Retinal pigment epithelial cell (primary cell): ENCODE data around the gene PDGFD.
A peak's percentile ranks its signal among the peaks of the same experiment; 100 is the strongest.

ENCODE experiments used
- DNase-seq: peaks from one replicate; pipeline ENCODE4 v3.0.0-alpha.2; 2010; ENCODE audit warnings: low read depth
- H3K4me3 ChIP-seq: 2 replicates; pipeline ENCODE4 v1.5.1; 2011; ENCODE audit warnings: mild to moderate bottlenecking, low read length, control low read depth, moderate library complexity
- TF ChIP-seq, protein P1 (sequence below): conservative IDR thresholded peaks from 2 replicates; pipeline ENCODE4 v1.5.1; 2011; ENCODE audit warnings: low read depth, low read length, control low read depth, inconsistent platforms

The PDGFD gene

DNA sequence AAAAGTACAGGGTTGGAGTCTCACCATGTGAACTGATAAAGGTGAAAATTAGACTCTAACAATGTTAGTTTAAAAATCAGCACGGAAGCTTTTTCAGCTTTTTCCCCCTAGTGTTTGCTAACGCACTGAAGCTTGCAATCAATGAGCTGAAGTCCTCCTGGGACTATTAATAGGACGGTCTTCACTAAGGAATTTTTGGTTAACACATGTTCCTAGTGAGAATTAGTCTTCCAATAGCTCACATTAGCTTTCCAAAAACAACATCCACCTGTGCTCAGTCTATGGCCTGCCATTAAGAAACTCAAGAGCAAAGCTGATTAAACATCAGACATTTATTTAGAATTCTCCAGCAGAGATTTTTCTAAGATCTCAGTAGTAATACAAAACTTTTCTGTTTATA, 154.2 kb downstream of the PDGFD start:
- TF ChIP-seq, protein P1, sequence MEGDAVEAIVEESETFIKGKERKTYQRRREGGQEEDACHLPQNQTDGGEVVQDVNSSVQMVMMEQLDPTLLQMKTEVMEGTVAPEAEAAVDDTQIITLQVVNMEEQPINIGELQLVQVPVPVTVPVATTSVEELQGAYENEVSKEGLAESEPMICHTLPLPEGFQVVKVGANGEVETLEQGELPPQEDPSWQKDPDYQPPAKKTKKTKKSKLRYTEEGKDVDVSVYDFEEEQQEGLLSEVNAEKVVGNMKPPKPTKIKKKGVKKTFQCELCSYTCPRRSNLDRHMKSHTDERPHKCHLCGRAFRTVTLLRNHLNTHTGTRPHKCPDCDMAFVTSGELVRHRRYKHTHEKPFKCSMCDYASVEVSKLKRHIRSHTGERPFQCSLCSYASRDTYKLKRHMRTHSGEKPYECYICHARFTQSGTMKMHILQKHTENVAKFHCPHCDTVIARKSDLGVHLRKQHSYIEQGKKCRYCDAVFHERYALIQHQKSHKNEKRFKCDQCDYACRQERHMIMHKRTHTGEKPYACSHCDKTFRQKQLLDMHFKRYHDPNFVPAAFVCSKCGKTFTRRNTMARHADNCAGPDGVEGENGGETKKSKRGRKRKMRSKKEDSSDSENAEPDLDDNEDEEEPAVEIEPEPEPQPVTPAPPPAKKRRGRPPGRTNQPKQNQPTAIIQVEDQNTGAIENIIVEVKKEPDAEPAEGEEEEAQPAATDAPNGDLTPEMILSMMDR: no peak
- H3K4me3 ChIP-seq: no peak overlapping the region
- no peak for DNase-seq

DNA sequence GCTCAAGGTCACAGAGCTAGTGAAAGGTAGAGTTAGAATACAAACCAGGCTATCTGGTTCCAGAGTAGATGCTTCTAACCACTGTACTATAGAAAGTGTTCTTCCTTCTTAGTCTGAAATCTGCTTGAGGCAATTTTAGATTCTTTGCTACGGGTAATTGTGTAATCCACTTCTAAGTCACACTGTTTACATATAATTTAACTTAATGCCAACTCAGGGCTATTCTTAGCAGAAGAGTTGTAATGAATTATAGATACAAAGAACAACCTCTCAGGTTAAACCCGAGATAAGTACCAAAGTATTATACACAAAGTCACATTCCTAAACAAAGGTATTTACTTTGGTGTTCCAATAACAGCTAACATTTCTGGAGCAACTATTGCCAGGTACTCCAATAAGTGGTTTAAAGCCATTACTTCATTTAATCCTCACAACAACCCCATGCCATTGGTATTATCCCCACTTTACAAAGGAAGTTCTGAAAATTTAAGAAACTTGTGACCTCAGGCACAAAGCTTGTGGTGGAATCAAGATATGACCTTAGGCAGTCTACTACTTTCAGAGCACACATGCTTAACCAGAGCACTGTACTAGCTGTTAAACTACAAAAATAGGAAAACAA, 158.6 kb downstream of the PDGFD start:
- TF ChIP-seq, protein P1: no peak
- no peak overlapping the region for H3K4me3 ChIP-seq
- peak; percentile 63 for DNase-seq

DNA sequence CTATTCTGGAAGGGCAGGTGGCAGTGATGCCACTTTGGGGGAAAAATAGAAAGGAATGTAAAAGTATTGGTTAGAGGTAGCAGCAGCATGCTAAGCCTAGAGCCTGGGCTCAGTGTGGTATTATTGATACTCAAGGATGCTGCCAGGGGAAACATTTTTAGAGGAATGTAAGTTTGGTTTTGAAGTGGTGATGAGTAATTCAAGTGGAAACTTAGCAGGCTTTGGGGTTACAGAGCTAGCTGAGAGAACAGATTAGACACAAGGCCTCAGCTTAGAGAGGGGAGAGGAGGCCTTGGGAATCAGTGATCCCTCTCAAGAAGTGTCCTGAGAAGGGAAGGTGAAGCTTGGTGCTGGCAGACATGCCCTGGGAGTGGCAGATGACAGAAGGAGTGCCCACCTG, 160.5 kb downstream of the PDGFD start:
- TF ChIP-seq, protein P1: no peak
- no peak for DNase-seq
- H3K4me3 ChIP-seq: no peak overlapping the region

DNA sequence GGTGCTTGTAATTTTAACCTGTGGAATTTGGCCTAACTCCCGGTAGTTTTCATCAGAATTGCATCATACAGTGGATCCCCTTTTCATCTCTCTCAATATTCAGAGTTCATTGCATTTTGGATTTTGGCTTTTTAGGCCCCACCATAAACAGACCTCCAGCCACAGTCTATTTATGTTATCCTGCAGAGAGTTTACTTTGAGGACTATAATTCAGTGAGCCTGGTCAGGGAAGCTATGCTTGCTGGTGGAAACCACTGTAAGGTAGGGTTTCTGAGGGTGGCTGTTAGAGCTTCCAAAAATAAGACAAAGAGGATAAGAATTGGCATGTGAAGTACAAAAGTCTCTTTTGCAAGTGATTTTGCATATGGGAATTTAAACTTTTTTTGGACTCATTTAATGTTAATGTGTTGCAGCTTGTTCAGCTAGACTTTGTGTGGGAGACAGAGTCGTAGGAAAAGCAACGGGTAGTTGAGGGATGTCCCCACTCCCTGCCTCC, 162.3 kb downstream of the PDGFD start:
- TF ChIP-seq, protein P1: no peak
- no peak for DNase-seq
- H3K4me3 ChIP-seq: no peak overlapping the region

DNA sequence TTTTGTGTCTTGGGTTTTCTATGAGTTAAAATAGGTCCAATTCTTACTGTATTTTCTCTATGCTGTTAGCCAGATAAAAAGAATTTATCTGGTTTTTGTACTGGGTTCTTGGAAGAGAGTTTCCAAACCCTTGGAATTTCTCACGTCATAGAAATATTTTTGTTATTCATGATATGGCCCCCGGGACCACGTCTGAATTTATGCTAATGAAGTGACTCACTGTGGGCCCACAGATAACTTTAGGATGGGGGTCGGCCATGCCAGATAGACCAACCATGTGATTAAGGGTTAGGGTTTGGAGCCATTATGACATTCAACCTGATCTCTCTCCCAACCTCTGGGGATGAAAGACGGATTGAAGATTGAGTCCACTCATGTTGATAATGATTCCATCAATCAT, 163.1 kb downstream of the PDGFD start:
- H3K4me3 ChIP-seq: no peak overlapping the region
- DNase-seq: no peak
- TF ChIP-seq, protein P1: no peak

DNA sequence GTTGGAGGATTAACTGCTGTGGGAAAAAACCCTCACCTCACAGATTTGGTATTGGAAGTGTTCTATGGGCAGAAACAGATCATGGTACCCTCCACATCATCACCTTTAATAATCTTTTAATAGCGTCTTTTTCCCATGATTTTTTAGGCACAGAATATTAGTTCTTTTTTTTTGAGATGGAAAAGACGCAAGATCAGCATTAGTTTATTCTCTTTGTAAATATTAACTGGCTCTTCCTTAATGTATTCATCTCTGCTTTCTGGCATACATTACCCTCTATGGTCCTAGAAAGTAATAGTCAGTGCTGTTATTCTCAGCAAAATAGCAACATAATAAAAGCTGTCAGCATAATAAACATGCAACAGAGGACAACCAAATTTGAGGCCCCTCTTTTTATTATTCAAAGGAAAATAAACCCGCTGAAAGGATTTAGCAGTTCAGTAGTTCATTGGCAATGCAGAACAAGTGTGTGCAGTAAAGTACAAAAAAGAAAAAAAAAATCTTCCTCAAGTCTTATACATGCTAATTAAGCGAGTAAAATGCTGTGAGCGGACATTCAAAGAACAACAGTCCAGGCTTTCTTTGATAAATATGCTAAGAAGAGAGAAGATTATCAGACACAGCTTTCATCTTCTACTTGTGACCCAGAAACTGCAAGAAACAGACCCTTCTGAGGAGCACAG, 165.0 kb downstream of the PDGFD start:
- H3K4me3 ChIP-seq: no peak overlapping the region

DNA sequence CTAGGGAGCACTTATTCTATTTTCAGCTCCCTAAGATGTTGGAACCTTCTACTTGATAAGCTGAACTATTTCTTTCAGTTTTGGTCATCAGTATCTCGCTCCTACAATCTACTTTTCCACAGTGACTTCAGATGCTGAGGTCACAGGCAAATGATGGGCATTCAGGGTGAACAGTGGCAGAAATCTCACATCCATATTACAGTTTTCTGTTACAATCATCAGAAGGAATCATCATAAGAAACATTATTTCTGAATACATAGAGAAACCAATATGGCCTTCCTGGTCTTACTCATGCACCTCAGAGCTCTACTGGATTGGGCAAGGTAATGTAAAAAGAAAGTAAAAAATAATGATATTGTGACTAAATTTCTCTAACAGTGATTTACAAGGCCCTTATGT, 166.9 kb downstream of the PDGFD start:
- DNase-seq: no peak
- no peak overlapping the region for H3K4me3 ChIP-seq
- TF ChIP-seq, protein P1: no peak

More for the DNA sequence above, 165.0 kb downstream of the PDGFD start:
- no peak for DNase-seq
- TF ChIP-seq, protein P1: no peak
